ENCODE results near the gene MRPL51. TPM values are rescaled to one million over a fixed set of nuclear protein-coding genes. Genes with fewer than 3 reads are reported as not detected.

MRPL51 gene
- total and polyA plus RNA-seq, 2 experiments from 2014 or later = 93.9 to 463 TPM

GRCh38 chr12:6463216-6463615 is 29.8 kb downstream of the MRPL51 start:
- no peaks in the 10 kb centered on the region for H3K9me2 ChIP-seq (ENCODE audit: insufficient read depth)
- H3K27ac ChIP-seq (ENCODE audit: low read depth) = no peak overlapping the region
- H4K20me1 ChIP-seq (replicated peaks; ENCODE audit: insufficient read depth) = no peaks in the 10 kb centered on the region
- Mint-ChIP-seq H3K9me3 (no peaks in the 10 kb centered on the region), H3K4me3 (no peak overlapping the region), H3K27ac (no peak overlapping the region), H3K36me3 (ENCODE audit: low read depth) (peaks cover 65% of the 10 kb centered on the region), H3K4me1 (no peaks in the 10 kb centered on the region; the same call in 1 of the 3 replicates), H3K27me3 (ENCODE audit: insufficient read depth, low read depth, poor library complexity) (peaks cover 16% of the 10 kb centered on the region)
- no peak overlapping the region for H2AFZ ChIP-seq
- H3K4me1 ChIP-seq (ENCODE audit: insufficient read depth) = no peaks in the 10 kb centered on the region
- no peak for DNase-seq (ENCODE audit: low spot score)
- H3F3A ChIP-seq (replicated peaks; ENCODE audit: low read depth) = 0 out of 2 replicates have a peak, but pooled peaks cover 4% of the 10 kb centered on the region
- TF ChIP-seq, protein P1, sequence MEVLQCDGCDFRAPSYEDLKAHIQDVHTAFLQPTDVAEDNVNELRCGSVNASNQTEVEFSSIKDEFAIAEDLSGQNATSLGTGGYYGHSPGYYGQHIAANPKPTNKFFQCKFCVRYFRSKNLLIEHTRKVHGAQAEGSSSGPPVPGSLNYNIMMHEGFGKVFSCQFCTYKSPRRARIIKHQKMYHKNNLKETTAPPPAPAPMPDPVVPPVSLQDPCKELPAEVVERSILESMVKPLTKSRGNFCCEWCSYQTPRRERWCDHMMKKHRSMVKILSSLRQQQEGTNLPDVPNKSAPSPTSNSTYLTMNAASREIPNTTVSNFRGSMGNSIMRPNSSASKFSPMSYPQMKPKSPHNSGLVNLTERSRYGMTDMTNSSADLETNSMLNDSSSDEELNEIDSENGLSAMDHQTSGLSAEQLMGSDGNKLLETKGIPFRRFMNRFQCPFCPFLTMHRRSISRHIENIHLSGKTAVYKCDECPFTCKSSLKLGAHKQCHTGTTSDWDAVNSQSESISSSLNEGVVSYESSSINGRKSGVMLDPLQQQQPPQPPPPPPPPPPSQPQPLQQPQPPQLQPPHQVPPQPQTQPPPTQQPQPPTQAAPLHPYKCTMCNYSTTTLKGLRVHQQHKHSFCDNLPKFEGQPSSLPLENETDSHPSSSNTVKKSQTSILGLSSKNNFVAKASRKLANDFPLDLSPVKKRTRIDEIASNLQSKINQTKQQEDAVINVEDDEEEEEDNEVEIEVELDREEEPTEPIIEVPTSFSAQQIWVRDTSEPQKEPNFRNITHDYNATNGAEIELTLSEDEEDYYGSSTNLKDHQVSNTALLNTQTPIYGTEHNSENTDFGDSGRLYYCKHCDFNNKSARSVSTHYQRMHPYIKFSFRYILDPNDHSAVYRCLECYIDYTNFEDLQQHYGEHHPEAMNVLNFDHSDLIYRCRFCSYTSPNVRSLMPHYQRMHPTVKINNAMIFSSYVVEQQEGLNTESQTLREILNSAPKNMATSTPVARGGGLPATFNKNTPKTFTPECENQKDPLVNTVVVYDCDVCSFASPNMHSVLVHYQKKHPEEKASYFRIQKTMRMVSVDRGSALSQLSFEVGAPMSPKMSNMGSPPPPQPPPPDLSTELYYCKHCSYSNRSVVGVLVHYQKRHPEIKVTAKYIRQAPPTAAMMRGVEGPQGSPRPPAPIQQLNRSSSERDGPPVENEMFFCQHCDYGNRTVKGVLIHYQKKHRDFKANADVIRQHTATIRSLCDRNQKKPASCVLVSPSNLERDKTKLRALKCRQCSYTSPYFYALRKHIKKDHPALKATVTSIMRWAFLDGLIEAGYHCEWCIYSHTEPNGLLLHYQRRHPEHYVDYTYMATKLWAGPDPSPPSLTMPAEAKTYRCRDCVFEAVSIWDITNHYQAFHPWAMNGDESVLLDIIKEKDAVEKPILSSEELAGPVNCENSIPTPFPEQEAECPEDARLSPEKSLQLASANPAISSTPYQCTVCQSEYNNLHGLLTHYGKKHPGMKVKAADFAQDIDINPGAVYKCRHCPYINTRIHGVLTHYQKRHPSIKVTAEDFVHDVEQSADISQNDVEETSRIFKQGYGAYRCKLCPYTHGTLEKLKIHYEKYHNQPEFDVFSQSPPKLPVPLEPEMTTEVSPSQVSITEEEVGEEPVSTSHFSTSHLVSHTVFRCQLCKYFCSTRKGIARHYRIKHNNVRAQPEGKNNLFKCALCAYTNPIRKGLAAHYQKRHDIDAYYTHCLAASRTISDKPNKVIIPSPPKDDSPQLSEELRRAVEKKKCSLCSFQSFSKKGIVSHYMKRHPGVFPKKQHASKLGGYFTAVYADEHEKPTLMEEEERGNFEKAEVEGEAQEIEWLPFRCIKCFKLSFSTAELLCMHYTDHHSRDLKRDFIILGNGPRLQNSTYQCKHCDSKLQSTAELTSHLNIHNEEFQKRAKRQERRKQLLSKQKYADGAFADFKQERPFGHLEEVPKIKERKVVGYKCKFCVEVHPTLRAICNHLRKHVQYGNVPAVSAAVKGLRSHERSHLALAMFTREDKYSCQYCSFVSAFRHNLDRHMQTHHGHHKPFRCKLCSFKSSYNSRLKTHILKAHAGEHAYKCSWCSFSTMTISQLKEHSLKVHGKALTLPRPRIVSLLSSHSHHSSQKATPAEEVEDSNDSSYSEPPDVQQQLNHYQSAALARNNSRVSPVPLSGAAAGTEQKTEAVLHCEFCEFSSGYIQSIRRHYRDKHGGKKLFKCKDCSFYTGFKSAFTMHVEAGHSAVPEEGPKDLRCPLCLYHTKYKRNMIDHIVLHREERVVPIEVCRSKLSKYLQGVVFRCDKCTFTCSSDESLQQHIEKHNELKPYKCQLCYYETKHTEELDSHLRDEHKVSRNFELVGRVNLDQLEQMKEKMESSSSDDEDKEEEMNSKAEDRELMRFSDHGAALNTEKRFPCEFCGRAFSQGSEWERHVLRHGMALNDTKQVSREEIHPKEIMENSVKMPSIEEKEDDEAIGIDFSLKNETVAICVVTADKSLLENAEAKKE (CRISPR knock-in tag; IDR thresholded peaks at IDR 0.05) = no peak
- TF ChIP-seq POLR2AphosphoS5 (IDR thresholded peaks at IDR 0.05; ENCODE audit: low read depth) = no peak
- TF ChIP-seq, protein P2, sequence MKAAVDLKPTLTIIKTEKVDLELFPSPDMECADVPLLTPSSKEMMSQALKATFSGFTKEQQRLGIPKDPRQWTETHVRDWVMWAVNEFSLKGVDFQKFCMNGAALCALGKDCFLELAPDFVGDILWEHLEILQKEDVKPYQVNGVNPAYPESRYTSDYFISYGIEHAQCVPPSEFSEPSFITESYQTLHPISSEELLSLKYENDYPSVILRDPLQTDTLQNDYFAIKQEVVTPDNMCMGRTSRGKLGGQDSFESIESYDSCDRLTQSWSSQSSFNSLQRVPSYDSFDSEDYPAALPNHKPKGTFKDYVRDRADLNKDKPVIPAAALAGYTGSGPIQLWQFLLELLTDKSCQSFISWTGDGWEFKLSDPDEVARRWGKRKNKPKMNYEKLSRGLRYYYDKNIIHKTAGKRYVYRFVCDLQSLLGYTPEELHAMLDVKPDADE (IDR thresholded peaks at IDR 0.05) = no peak
- no peak for TF ChIP-seq EZH2phosphoT487 (IDR thresholded peaks at IDR 0.05; ENCODE audit: unreplicated experiment)
- TF ChIP-seq STAT1 (IDR thresholded peaks at IDR 0.05; ENCODE audit: unreplicated experiment) = no peak
- TF ChIP-seq JUNB (IDR thresholded peaks at IDR 0.05; ENCODE audit: unreplicated experiment) = no peak
- no peak for TF ChIP-seq EZH2 (IDR thresholded peaks at IDR 0.05; ENCODE audit: low read depth, unreplicated experiment)
- no peak for TF ChIP-seq CREB1 (CRISPR knock-in tag; IDR thresholded peaks at IDR 0.05; ENCODE audit: low read depth)
- TF ChIP-seq ZNF114 (CRISPR knock-in tag; IDR thresholded peaks at IDR 0.05) = no peak
- TF ChIP-seq ZNF331 (CRISPR knock-in tag; IDR thresholded peaks at IDR 0.05; ENCODE audit: low read depth) = no peak
- no peak for TF ChIP-seq REST (IDR thresholded peaks at IDR 0.05; ENCODE audit: unreplicated experiment)
- TF ChIP-seq, protein P3, sequence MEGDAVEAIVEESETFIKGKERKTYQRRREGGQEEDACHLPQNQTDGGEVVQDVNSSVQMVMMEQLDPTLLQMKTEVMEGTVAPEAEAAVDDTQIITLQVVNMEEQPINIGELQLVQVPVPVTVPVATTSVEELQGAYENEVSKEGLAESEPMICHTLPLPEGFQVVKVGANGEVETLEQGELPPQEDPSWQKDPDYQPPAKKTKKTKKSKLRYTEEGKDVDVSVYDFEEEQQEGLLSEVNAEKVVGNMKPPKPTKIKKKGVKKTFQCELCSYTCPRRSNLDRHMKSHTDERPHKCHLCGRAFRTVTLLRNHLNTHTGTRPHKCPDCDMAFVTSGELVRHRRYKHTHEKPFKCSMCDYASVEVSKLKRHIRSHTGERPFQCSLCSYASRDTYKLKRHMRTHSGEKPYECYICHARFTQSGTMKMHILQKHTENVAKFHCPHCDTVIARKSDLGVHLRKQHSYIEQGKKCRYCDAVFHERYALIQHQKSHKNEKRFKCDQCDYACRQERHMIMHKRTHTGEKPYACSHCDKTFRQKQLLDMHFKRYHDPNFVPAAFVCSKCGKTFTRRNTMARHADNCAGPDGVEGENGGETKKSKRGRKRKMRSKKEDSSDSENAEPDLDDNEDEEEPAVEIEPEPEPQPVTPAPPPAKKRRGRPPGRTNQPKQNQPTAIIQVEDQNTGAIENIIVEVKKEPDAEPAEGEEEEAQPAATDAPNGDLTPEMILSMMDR (conservative IDR thresholded peaks at IDR 0.05; ENCODE audit: low read depth in 2 of 2) = no peak
- no peak for TF ChIP-seq NANOG (IDR thresholded peaks at IDR 0.05; ENCODE audit: borderline replicate concordance)
- ATAC-seq = no peak
- no peak overlapping the region for H3K4me3 ChIP-seq
- peaks cover 12% of the 10 kb centered on the region for H3K36me3 ChIP-seq (ENCODE audit: insufficient read depth)
- H3K4me2 ChIP-seq = no peak overlapping the region
- peaks cover 2% of the 10 kb centered on the region; the same call in 1 of the 2 replicates for H3K79me2 ChIP-seq (replicated peaks; ENCODE audit: insufficient read depth)
- no peaks in the 10 kb centered on the region for H3K27me3 ChIP-seq (ENCODE audit: insufficient read depth)
